NCI-H524 treated with DMSO at 0.1 percent for 48 hours (cell line): ENCODE measurements around the gene PICK1.

Experiments used
- DNase-seq: peaks from one replicate; lab custom pipeline; 2025; lab: John Stamatoyannopoulos, UW

Gene PICK1

GRCh38 chr22:38088629-38089473, 31.6 kb downstream of the PICK1 start:
- DNase-seq = no peak

- DNase-seq = no peak
Observed at GRCh38 chr22:38089474-38089851, 32.3 kb downstream of the PICK1 start.

GRCh38 chr22:38097058-38097457, 39.9 kb downstream of the PICK1 start:
- no peak for DNase-seq

GRCh38 chr22:38097557-38098409, 40.6 kb downstream of the PICK1 start:
- no peak for DNase-seq

- no peak for DNase-seq
Observed at GRCh38 chr22:38098410-38099249, 41.4 kb downstream of the PICK1 start.

- DNase-seq = no peak
Observed at GRCh38 chr22:38103641-38104040, 46.4 kb downstream of the PICK1 start.

GRCh38 chr22:38104084-38104483, 46.9 kb downstream of the PICK1 start:
- no peak for DNase-seq

GRCh38 chr22:38106814-38107578, 49.8 kb downstream of the PICK1 start:
- DNase-seq = no peak

- no peak for DNase-seq
Observed at GRCh38 chr22:38107692-38108515, 50.7 kb downstream of the PICK1 start.

- no peak for DNase-seq
Observed at GRCh38 chr22:38108561-38109319, 51.5 kb downstream of the PICK1 start.

GRCh38 chr22:38109371-38110001, 52.3 kb downstream of the PICK1 start:
- DNase-seq = no peak

GRCh38 chr22:38110008-38110862, 53.0 kb downstream of the PICK1 start, which contains the start of gene BAIAP2L2:
Gene BAIAP2L2 (minus strand): TSS chr22:38110684. CDS start chr22:38110525, 159 bp downstream.
- DNase-seq = no peak

- DNase-seq = no peak
Observed at GRCh38 chr22:38110863-38111852, 54.0 kb downstream of the PICK1 start.

- no peak for DNase-seq
Observed at GRCh38 chr22:38111925-38112355, 54.7 kb downstream of the PICK1 start.

GRCh38 chr22:38112381-38112780, 55.2 kb downstream of the PICK1 start:
- DNase-seq = no peak

GRCh38 chr22:38114484-38115398, 57.5 kb downstream of the PICK1 start:
- DNase-seq = peak; percentile 58
